GM23338 (cell line): ENCODE data around the gene FHL2. TPM values are rescaled to one million over a fixed set of nuclear protein-coding genes. Genes with fewer than 3 reads are reported as not detected.

Experiments used
- ATAC-seq: fragments of 200-7000 bp; cut with Tn5 transposase; 3 replicates; pipeline ENCODE4 v1.9.1; 2020
- DNase-seq: peaks from one replicate; pipeline ENCODE4 v3.0.0-alpha.2; 2015; ENCODE audit warnings: low spot score
- H2AFZ ChIP-seq: fragments of 200-600 bp; sonication (generic); 2 replicates; pipeline ENCODE4 v1.8.0; 2016; ENCODE audit warnings: antibody characterized with exemption, mild to moderate bottlenecking, moderate library complexity
- H3F3A ChIP-seq: fragments of 200-600 bp; sonication (generic); replicated peaks from 2 replicates; pipeline ENCODE4 v1.8.0; 2017; ENCODE audit warnings: antibody characterized with exemption, mixed run types, low read depth
- H3K27ac ChIP-seq: fragments of 200-600 bp; sonication (generic); 2 replicates; pipeline ENCODE4 v1.6.1; 2016; ENCODE audit warnings: low read depth
- H3K27me3 ChIP-seq: fragments of 200-600 bp; sonication (generic); 2 replicates; pipeline ENCODE4 v1.8.0; 2016; ENCODE audit warnings: mild to moderate bottlenecking, mixed run types, moderate library complexity; ENCODE audit not compliant: insufficient read depth
- H3K36me3 ChIP-seq: fragments of 200-600 bp; sonication (generic); 2 replicates; pipeline ENCODE4 v1.8.0; 2016; ENCODE audit warnings: mild to moderate bottlenecking; ENCODE audit not compliant: insufficient read depth
- H3K4me1 ChIP-seq: fragments of 200-600 bp; sonication (generic); 2 replicates; pipeline ENCODE4 v1.8.0; 2016; ENCODE audit warnings: mild to moderate bottlenecking, moderate library complexity; ENCODE audit not compliant: insufficient read depth
- H3K4me2 ChIP-seq: fragments of 200-600 bp; sonication (generic); 2 replicates; pipeline ENCODE4 v1.7.1; 2017; ENCODE audit warnings: mixed run types
- H3K4me3 ChIP-seq: fragments of 200-600 bp; sonication (generic); 2 replicates; pipeline ENCODE4 v1.6.1; 2016; ENCODE audit warnings: mixed run types
- H3K79me2 ChIP-seq: fragments of 200-600 bp; sonication (generic); replicated peaks from 2 replicates; pipeline ENCODE4 v1.8.0; 2017; ENCODE audit warnings: mild to moderate bottlenecking; ENCODE audit not compliant: insufficient read depth
- H3K9me2 ChIP-seq: fragments of 200-600 bp; sonication (generic); 2 replicates; pipeline ENCODE4 v1.8.0; 2017; ENCODE audit not compliant: insufficient read depth
- H4K20me1 ChIP-seq: fragments of 200-600 bp; sonication (generic); replicated peaks from 2 replicates; pipeline ENCODE4 v1.8.0; 2017; ENCODE audit warnings: mild to moderate bottlenecking; ENCODE audit not compliant: insufficient read depth
- H3K27ac Mint-ChIP-seq: 2 replicates; pipeline ENCODE4 v1.8.0; 2020; ENCODE audit warnings: inconsistent platforms, mild to moderate bottlenecking, moderate library complexity, mixed read lengths
- H3K27me3 Mint-ChIP-seq: 3 replicates; pipeline ENCODE4 v1.8.0; 2022; ENCODE audit warnings: low read depth, mild to moderate bottlenecking, moderate library complexity, mixed read lengths, inconsistent platforms; ENCODE audit not compliant: insufficient read depth, poor library complexity
- H3K36me3 Mint-ChIP-seq: 3 replicates; pipeline ENCODE4 v1.8.0; 2021; ENCODE audit warnings: low read depth, mild to moderate bottlenecking, inconsistent platforms, moderate library complexity, mixed read lengths
- H3K4me1 Mint-ChIP-seq: 3 replicates; pipeline ENCODE4 v1.8.0; 2020; ENCODE audit warnings: mild to moderate bottlenecking, inconsistent platforms, mixed read lengths
- H3K4me3 Mint-ChIP-seq: 3 replicates; pipeline ENCODE4 v1.8.0; 2021; ENCODE audit warnings: moderate library complexity, mild to moderate bottlenecking, inconsistent platforms, mixed read lengths
- H3K9me3 Mint-ChIP-seq: 3 replicates; pipeline ENCODE4 v1.8.0; 2020; ENCODE audit warnings: moderate library complexity, mild to moderate bottlenecking, inconsistent platforms, mixed read lengths
- EZH2 ChIP-seq: fragments of 200-600 bp; sonication (generic); IDR thresholded peaks from one replicate; pipeline ENCODE4 v1.8.0; 2017; ENCODE audit warnings: antibody characterized with exemption, mild to moderate bottlenecking, low read depth; ENCODE audit not compliant: unreplicated experiment
- JUNB ChIP-seq: IDR thresholded peaks from one replicate; pipeline ENCODE4 v1.6.1; 2016; ENCODE audit warnings: antibody characterized with exemption; ENCODE audit not compliant: unreplicated experiment
- NANOG ChIP-seq: IDR thresholded peaks from 2 replicates; pipeline ENCODE4 v1.6.1; 2016; ENCODE audit warnings: antibody characterized with exemption, borderline replicate concordance
- POLR2AphosphoS5 ChIP-seq: IDR thresholded peaks from 2 replicates; pipeline ENCODE4 v1.6.1; 2016; ENCODE audit warnings: antibody characterized with exemption, low read depth
- ZNF114 ChIP-seq: fragments of 250-450 bp; sonication (Bioruptor Pico); IDR thresholded peaks from 2 replicates; pipeline ENCODE4 v1.5.0; 2020; ENCODE audit warnings: mild to moderate bottlenecking, moderate library complexity
- ZNF331 ChIP-seq: fragments of 250-450 bp; sonication (Bioruptor Pico); IDR thresholded peaks from 2 replicates; pipeline ENCODE4 v1.5.0; 2020; ENCODE audit warnings: low read depth, mild to moderate bottlenecking, moderate library complexity
- polyA plus RNA-seq: library from polyadenylated mRNA; unstranded; fragments of >200 nt; fragmentation: Nextera tagmentation; extraction: Ambion mirVana; gene quantifications from 2 replicates; pipeline ENCODE4 v1.2.1, GENCODE V29; 2016
- total RNA-seq: library from RNA; depleted of rRNA; stranded (reverse); fragments of >200 nt; shearing (Covaris generic); gene quantifications from 2 replicates; pipeline ENCODE4 v1.2.3, GENCODE V29; 2014
- TF ChIP-seq, protein P1 (sequence below): IDR thresholded peaks from one replicate; pipeline ENCODE4 v1.6.1; 2018; ENCODE audit warnings: antibody characterized with exemption; ENCODE audit not compliant: unreplicated experiment
- TF ChIP-seq, protein P2 (sequence below), 2 experiments: fragments of 200-600 bp in 1 of 2; sonication (generic) in 1 of 2; conservative IDR thresholded peaks; 2 replicates each; pipeline versions ENCODE4 v1.5.1 to v1.6.1; 2016 to 2017; ENCODE audit warnings: antibody characterized with exemption in 2 of 2, low read depth in 2 of 2, mild to moderate bottlenecking in 2 of 2, moderate library complexity in 1 of 2
- TF ChIP-seq, protein P3 (sequence below): fragments of 250-450 bp; sonication (Bioruptor Pico); IDR thresholded peaks from 2 replicates; pipeline ENCODE4 v1.5.0; 2020; ENCODE audit warnings: mild to moderate bottlenecking, moderate library complexity

FHL2 gene
- total and polyA plus RNA-seq, 2 experiments from 2014 or later = 29.0 to 30.9 TPM

- TF ChIP-seq, protein P1, sequence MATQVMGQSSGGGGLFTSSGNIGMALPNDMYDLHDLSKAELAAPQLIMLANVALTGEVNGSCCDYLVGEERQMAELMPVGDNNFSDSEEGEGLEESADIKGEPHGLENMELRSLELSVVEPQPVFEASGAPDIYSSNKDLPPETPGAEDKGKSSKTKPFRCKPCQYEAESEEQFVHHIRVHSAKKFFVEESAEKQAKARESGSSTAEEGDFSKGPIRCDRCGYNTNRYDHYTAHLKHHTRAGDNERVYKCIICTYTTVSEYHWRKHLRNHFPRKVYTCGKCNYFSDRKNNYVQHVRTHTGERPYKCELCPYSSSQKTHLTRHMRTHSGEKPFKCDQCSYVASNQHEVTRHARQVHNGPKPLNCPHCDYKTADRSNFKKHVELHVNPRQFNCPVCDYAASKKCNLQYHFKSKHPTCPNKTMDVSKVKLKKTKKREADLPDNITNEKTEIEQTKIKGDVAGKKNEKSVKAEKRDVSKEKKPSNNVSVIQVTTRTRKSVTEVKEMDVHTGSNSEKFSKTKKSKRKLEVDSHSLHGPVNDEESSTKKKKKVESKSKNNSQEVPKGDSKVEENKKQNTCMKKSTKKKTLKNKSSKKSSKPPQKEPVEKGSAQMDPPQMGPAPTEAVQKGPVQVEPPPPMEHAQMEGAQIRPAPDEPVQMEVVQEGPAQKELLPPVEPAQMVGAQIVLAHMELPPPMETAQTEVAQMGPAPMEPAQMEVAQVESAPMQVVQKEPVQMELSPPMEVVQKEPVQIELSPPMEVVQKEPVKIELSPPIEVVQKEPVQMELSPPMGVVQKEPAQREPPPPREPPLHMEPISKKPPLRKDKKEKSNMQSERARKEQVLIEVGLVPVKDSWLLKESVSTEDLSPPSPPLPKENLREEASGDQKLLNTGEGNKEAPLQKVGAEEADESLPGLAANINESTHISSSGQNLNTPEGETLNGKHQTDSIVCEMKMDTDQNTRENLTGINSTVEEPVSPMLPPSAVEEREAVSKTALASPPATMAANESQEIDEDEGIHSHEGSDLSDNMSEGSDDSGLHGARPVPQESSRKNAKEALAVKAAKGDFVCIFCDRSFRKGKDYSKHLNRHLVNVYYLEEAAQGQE = no peak
- TF ChIP-seq POLR2AphosphoS5 (no peak), ZNF331 (no peak), EZH2 (no peak), ZNF114 (CRISPR knock-in tag) (no peak), JUNB (no peak)
- TF ChIP-seq, protein P2, sequence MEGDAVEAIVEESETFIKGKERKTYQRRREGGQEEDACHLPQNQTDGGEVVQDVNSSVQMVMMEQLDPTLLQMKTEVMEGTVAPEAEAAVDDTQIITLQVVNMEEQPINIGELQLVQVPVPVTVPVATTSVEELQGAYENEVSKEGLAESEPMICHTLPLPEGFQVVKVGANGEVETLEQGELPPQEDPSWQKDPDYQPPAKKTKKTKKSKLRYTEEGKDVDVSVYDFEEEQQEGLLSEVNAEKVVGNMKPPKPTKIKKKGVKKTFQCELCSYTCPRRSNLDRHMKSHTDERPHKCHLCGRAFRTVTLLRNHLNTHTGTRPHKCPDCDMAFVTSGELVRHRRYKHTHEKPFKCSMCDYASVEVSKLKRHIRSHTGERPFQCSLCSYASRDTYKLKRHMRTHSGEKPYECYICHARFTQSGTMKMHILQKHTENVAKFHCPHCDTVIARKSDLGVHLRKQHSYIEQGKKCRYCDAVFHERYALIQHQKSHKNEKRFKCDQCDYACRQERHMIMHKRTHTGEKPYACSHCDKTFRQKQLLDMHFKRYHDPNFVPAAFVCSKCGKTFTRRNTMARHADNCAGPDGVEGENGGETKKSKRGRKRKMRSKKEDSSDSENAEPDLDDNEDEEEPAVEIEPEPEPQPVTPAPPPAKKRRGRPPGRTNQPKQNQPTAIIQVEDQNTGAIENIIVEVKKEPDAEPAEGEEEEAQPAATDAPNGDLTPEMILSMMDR (conservative IDR thresholded peaks at IDR 0.05; ENCODE audit: low read depth in 2 of 2) = no peak
Measured at GRCh38 chr2:105373344-105373781, 25.5 kb downstream of the FHL2 start (continued).

GRCh38 chr2:105371810-105372209, 27.0 kb downstream of the FHL2 start:
- no peak for TF ChIP-seq JUNB
- H3K27ac Mint-ChIP-seq = no peak overlapping the region
- H3K36me3 Mint-ChIP-seq = peaks cover 20% of the 10 kb centered on the region
- Histone ChIP-seq H3K27me3 (no peaks in the 10 kb centered on the region), H4K20me1 (no peaks in the 10 kb centered on the region; the same call in 1 of the 2 replicates), H3K79me2 (0 out of 2 replicates have a peak, but pooled peaks cover 2% of the 10 kb centered on the region), H2AFZ (no peak overlapping the region), H3K4me3 (no peak overlapping the region), H3K4me1 (no peaks in the 10 kb centered on the region), H3K4me2 (no peak overlapping the region), H3F3A (no peaks in the 10 kb centered on the region), H3K36me3 (no peaks in the 10 kb centered on the region), H3K9me2 (no peaks in the 10 kb centered on the region), H3K27ac (no peak overlapping the region)
- 0 out of 3 replicates have a peak, but pooled peaks cover 2% of the 10 kb centered on the region for H3K4me1 Mint-ChIP-seq
- H3K4me3 Mint-ChIP-seq = no peak overlapping the region
- DNase-seq (no peak), ATAC-seq (no peak)
- peaks cover 3% of the 10 kb centered on the region for H3K27me3 Mint-ChIP-seq
- no peaks in the 10 kb centered on the region for H3K9me3 Mint-ChIP-seq

DNA sequence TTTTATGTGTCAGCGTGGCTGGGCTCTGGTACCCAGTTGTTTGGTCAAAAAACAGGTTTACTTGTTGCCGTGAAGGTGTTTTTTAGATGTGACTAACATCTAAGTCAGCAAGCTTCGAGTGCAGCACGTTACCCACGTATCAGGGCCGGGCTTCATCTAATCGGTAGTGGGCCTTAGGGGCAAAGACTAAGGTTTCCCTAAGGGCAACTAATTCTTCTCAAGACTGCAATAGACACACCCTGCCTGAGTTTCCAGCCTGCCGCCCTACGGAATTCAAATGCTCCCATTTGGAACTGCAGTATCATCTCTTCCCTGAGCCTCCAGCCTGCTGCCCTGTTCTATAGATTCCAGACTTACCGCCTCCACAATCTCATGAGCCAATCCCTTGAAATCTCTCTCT, 27.7 kb downstream of the FHL2 start:
- DNase-seq (no peak), ATAC-seq (no peak)
- H3K36me3 Mint-ChIP-seq = peaks cover 23% of the 10 kb centered on the region
- H3K4me2 ChIP-seq = no peak overlapping the region
- H3K27ac Mint-ChIP-seq = no peak overlapping the region
- H3K27ac ChIP-seq = no peak overlapping the region
- no peaks in the 10 kb centered on the region for H3K9me2 ChIP-seq
- H3K27me3 ChIP-seq = no peaks in the 10 kb centered on the region
- peaks cover 4% of the 10 kb centered on the region for H3K27me3 Mint-ChIP-seq
- 0 out of 3 replicates have a peak, but pooled peaks cover 2% of the 10 kb centered on the region for H3K4me1 Mint-ChIP-seq
- H4K20me1 ChIP-seq = no peaks in the 10 kb centered on the region; the same call in 1 of the 2 replicates
- no peak overlapping the region for H2AFZ ChIP-seq
- no peak overlapping the region for H3K4me3 ChIP-seq
- no peaks in the 10 kb centered on the region for H3F3A ChIP-seq
- no peaks in the 10 kb centered on the region for H3K79me2 ChIP-seq
- no peak overlapping the region for H3K4me3 Mint-ChIP-seq
- no peaks in the 10 kb centered on the region for H3K4me1 ChIP-seq
- H3K36me3 ChIP-seq = no peaks in the 10 kb centered on the region
- H3K9me3 Mint-ChIP-seq = no peaks in the 10 kb centered on the region
- TF ChIP-seq NANOG = no peak
- TF ChIP-seq, protein P3, sequence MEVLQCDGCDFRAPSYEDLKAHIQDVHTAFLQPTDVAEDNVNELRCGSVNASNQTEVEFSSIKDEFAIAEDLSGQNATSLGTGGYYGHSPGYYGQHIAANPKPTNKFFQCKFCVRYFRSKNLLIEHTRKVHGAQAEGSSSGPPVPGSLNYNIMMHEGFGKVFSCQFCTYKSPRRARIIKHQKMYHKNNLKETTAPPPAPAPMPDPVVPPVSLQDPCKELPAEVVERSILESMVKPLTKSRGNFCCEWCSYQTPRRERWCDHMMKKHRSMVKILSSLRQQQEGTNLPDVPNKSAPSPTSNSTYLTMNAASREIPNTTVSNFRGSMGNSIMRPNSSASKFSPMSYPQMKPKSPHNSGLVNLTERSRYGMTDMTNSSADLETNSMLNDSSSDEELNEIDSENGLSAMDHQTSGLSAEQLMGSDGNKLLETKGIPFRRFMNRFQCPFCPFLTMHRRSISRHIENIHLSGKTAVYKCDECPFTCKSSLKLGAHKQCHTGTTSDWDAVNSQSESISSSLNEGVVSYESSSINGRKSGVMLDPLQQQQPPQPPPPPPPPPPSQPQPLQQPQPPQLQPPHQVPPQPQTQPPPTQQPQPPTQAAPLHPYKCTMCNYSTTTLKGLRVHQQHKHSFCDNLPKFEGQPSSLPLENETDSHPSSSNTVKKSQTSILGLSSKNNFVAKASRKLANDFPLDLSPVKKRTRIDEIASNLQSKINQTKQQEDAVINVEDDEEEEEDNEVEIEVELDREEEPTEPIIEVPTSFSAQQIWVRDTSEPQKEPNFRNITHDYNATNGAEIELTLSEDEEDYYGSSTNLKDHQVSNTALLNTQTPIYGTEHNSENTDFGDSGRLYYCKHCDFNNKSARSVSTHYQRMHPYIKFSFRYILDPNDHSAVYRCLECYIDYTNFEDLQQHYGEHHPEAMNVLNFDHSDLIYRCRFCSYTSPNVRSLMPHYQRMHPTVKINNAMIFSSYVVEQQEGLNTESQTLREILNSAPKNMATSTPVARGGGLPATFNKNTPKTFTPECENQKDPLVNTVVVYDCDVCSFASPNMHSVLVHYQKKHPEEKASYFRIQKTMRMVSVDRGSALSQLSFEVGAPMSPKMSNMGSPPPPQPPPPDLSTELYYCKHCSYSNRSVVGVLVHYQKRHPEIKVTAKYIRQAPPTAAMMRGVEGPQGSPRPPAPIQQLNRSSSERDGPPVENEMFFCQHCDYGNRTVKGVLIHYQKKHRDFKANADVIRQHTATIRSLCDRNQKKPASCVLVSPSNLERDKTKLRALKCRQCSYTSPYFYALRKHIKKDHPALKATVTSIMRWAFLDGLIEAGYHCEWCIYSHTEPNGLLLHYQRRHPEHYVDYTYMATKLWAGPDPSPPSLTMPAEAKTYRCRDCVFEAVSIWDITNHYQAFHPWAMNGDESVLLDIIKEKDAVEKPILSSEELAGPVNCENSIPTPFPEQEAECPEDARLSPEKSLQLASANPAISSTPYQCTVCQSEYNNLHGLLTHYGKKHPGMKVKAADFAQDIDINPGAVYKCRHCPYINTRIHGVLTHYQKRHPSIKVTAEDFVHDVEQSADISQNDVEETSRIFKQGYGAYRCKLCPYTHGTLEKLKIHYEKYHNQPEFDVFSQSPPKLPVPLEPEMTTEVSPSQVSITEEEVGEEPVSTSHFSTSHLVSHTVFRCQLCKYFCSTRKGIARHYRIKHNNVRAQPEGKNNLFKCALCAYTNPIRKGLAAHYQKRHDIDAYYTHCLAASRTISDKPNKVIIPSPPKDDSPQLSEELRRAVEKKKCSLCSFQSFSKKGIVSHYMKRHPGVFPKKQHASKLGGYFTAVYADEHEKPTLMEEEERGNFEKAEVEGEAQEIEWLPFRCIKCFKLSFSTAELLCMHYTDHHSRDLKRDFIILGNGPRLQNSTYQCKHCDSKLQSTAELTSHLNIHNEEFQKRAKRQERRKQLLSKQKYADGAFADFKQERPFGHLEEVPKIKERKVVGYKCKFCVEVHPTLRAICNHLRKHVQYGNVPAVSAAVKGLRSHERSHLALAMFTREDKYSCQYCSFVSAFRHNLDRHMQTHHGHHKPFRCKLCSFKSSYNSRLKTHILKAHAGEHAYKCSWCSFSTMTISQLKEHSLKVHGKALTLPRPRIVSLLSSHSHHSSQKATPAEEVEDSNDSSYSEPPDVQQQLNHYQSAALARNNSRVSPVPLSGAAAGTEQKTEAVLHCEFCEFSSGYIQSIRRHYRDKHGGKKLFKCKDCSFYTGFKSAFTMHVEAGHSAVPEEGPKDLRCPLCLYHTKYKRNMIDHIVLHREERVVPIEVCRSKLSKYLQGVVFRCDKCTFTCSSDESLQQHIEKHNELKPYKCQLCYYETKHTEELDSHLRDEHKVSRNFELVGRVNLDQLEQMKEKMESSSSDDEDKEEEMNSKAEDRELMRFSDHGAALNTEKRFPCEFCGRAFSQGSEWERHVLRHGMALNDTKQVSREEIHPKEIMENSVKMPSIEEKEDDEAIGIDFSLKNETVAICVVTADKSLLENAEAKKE (CRISPR knock-in tag) = no peak
